ENCODE results near the gene CRISPLD2. TPM values are rescaled to one million over a fixed set of nuclear protein-coding genes. Genes with fewer than 3 reads are reported as not detected.

CRISPLD2 gene
- total and polyA plus RNA-seq, 9 of the 15 experiments (the other 6 are each of a cell fraction or from before 2014, with no cell fraction given), result 0.03 to 0.24 (median 0.04) TPM; not detected in 4

DNA sequence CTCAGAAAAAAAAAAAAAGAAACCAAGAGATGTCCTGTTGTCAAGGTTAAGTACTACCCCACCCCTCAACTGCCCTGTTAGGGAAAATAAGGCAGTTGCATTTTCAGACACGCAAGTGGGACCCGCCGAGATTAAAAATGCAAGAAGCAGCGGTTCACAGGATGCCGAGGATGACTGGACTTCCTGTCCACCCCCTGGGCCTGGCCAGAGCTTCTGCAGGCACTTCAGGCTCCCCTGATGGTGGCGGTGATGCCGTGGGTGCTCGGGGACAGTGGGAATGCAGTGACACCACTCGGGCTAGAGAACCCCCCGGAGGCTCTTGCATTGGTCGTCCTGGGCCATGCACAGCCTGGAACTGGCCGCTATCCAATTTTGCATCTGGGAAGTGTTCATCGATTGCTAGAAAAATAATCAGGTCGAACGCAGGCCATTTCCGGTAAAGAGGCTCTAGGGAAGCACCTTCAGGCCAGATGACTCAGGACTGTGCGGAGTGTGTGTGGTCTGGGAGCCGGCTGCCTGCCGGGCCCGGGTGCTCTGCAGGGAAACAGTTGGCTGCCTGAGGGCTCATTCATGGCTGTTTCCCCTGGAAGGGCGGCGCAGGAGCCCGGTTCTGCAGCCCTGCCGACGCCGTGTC is 13.4 kb upstream of the CRISPLD2 start (continued):
- TF ChIP-seq PTBP1 (IDR thresholded peaks at IDR 0.05; ENCODE audit: low read depth, low read length) (no peak), ZZZ3 (IDR thresholded peaks at IDR 0.05) (no peak), CBX3 (IDR thresholded peaks at IDR 0.05; ENCODE audit: borderline replicate concordance in 1 of 2, low read length in 2 of 2) (no peak), BRF2 (IDR thresholded peaks at IDR 0.05; ENCODE audit: borderline replicate concordance, insufficient read depth, insufficient read length) (no peak), RB1 (IDR thresholded peaks at IDR 0.05; ENCODE audit: low read depth) (peak; percentile 14; the same call in 1 of the 2 replicates), ARID1B (IDR thresholded peaks at IDR 0.05) (peak; percentile 66), FUS (optimal IDR thresholded peaks at IDR 0.05; ENCODE audit: low read depth, low read length) (no peak), DPF2 (IDR thresholded peaks at IDR 0.05) (peak; percentile 57; the same call in 1 of the 2 replicates), SNRNP70 (optimal IDR thresholded peaks at IDR 0.05; ENCODE audit: low read depth, low read length) (no peak), JUND (IDR thresholded peaks at IDR 0.05; ENCODE audit: borderline replicate concordance, low read depth, low read length) (peak; percentile 41; the same call in 1 of the 2 replicates), JUND (tag; IDR thresholded peaks at IDR 0.05; ENCODE audit: borderline replicate concordance, low read depth, low read length) (0 out of 3 replicates have a peak, but pooled peaks have one; percentile 38), SRSF9 (IDR thresholded peaks at IDR 0.05; ENCODE audit: borderline replicate concordance, low read depth, low read length) (no peak), ZNF121 (CRISPR knock-in tag; conservative IDR thresholded peaks at IDR 0.05) (no peak), SIRT6 (IDR thresholded peaks at IDR 0.05; ENCODE audit: low read depth, low read length) (no peak), SMARCA4 (IDR thresholded peaks at IDR 0.05) (peak; percentile 41; the same call in 1 of the 2 replicates), ZNF134 (CRISPR knock-in tag; conservative IDR thresholded peaks at IDR 0.05) (no peak), MAFK (IDR thresholded peaks at IDR 0.05; ENCODE audit: low read length) (0 out of 2 replicates have a peak, but pooled peaks have one; percentile 8), ZNF76 (CRISPR knock-in tag; IDR thresholded peaks at IDR 0.05; ENCODE audit: borderline replicate concordance) (peak; percentile 75), ZNF589 (CRISPR knock-in tag; IDR thresholded peaks at IDR 0.05; ENCODE audit: low read depth) (0 out of 2 replicates have a peak, but pooled peaks have one; percentile 41), XRCC4 (IDR thresholded peaks at IDR 0.05; ENCODE audit: extremely low read depth, insufficient read depth, insufficient read length) (no peak)
- TF ChIP-seq, protein P1, sequence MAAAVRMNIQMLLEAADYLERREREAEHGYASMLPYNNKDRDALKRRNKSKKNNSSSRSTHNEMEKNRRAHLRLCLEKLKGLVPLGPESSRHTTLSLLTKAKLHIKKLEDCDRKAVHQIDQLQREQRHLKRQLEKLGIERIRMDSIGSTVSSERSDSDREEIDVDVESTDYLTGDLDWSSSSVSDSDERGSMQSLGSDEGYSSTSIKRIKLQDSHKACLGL (CRISPR knock-in tag; IDR thresholded peaks at IDR 0.05; ENCODE audit: borderline replicate concordance, poor library complexity, severe bottlenecking), result no peak
- TF ChIP-seq, protein P2, sequence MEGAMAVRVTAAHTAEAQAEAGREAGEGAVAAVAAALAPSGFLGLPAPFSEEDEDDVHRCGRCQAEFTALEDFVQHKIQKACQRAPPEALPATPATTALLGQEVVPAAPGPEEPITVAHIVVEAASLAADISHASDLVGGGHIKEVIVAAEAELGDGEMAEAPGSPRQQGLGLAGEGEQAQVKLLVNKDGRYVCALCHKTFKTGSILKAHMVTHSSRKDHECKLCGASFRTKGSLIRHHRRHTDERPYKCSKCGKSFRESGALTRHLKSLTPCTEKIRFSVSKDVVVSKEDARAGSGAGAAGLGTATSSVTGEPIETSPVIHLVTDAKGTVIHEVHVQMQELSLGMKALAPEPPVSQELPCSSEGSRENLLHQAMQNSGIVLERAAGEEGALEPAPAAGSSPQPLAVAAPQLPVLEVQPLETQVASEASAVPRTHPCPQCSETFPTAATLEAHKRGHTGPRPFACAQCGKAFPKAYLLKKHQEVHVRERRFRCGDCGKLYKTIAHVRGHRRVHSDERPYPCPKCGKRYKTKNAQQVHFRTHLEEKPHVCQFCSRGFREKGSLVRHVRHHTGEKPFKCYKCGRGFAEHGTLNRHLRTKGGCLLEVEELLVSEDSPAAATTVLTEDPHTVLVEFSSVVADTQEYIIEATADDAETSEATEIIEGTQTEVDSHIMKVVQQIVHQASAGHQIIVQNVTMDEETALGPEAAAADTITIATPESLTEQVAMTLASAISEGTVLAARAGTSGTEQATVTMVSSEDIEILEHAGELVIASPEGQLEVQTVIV (CRISPR knock-in tag; IDR thresholded peaks at IDR 0.05; ENCODE audit: borderline replicate concordance), result no peak
